ENCODE measurements around the gene STKLD1. TPM values are rescaled to one million over a fixed set of nuclear protein-coding genes. Genes with fewer than 3 reads are reported as not detected.

Gene STKLD1
- total and polyA plus RNA-seq, 2 donors (not counting 1 experiment from before 2014, with no cell fraction given), result 0.18 to 1.1 TPM

GRCh38 chr9:133429214-133429613 is 53.0 kb downstream of the STKLD1 start:
- CTCF ChIA-PET, result no interaction called here
- H2AFZ ChIP-seq (ENCODE audit: insufficient read depth, low read depth, low read length, poor library complexity, severe bottlenecking), result peak overlapping the region; percentile 73
- H3K9ac ChIP-seq (ENCODE audit: low read length), result no peak overlapping the region
- H3K27me3 ChIP-seq (replicated peaks in 1 of 4; ENCODE audit: control extremely low read depth in 1 of 4, control insufficient read depth in 3 of 4, insufficient read depth in 4 of 4, low read length in 3 of 4), result peaks cover 0 to 21% (median 5%) of the 10 kb centered on the region in 4 experiments
- H3K4me2 ChIP-seq (replicated peaks; ENCODE audit: low read depth, low read length, poor library complexity, severe bottlenecking), result peak overlapping the region; percentile 77
- H3K4me3 ChIP-seq (ENCODE audit: control extremely low read depth in 1 of 5, extremely low read depth in 1 of 5, insufficient read depth in 1 of 5, low read depth in 2 of 5, low read length in 4 of 5), result peak overlapping the region in 2 of 5 experiments; percentile 18 to 19
- Mint-ChIP-seq H3K4me3 (peak overlapping the region; percentile 83), H3K27me3 (peaks cover 14% of the 10 kb centered on the region), H3K9me3 (ENCODE audit: insufficient read depth) (no peaks in the 10 kb centered on the region), H3K27ac (no peak overlapping the region), H3K4me1 (peaks cover 13% of the 10 kb centered on the region)
- H3K27ac ChIP-seq (ENCODE audit: low read length in 2 of 2), result no peak overlapping the region
- H3K79me2 ChIP-seq (ENCODE audit: control insufficient read depth, insufficient read depth, low read length), result no peaks in the 10 kb centered on the region
- 7% methylated on average over 12 of the region's 18 CpGs for WGBS (ENCODE audit: insufficient coverage)
- peaks cover 0 to 3% (median 0%) of the 10 kb centered on the region in 3 donors for H3K9me3 ChIP-seq (ENCODE audit: control extremely low read depth in 1 of 3, control insufficient read depth in 2 of 3, insufficient read depth in 1 of 3, low read length in 2 of 3)
- DNase-seq (no peak), ATAC-seq (ENCODE audit: low read depth) (peak; percentile 14)
- H3K36me3 ChIP-seq (replicated peaks in 1 of 2; ENCODE audit: control extremely low read depth in 1 of 2, control insufficient read depth in 1 of 2, extremely low read depth in 1 of 2, insufficient read depth in 2 of 2, low read length in 1 of 2), result no peaks in the 10 kb centered on the region
- peaks cover 13 to 17% of the 10 kb centered on the region in 2 donors for H3K4me1 ChIP-seq (ENCODE audit: control insufficient read depth in 2 of 2, insufficient read depth in 2 of 2, low read length in 2 of 2)
- POLR2A ChIA-PET, result no interaction called here
- TF ChIP-seq EZH2 (IDR thresholded peaks at IDR 0.05; ENCODE audit: borderline replicate concordance, insufficient read depth, low read depth, low read length, poor library complexity, severe bottlenecking) (no peak), CTCF (IDR thresholded peaks at IDR 0.05) (no peak)
- no peaks in the 10 kb centered on the region for H4K20me1 ChIP-seq (ENCODE audit: control insufficient read depth, insufficient read depth, low read length, poor library complexity, severe bottlenecking)
- intact Hi-C loops (cut with micrococcal nuclease), result no loop called here

DNA sequence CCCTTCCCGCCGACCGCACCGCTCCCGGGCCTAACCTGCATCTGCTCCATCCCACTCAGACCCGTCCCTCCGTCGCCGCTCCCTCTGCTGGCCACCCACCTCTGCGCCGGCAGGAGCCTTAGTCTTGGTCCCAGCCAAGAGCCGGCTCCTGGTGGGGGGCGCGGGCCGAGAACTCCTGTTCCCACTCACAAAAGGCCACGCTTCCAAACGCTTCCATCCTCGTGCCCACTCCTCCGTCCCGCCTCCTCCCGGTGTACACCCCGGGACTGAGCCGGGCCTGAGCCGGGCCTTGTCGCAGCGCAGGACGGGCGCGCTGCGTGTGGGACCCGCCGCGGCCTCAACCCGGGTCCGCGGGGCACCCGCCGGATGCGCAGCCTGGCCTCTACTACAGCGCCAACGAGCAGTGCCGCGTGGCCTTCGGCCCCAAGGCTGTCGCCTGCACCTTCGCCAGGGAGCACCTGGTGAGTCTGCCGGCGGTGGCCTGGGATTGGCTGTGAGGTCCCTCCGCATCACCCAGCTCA is 53.5 kb downstream of the STKLD1 start:
- peak overlapping the region; percentile 83 for H3K4me3 Mint-ChIP-seq
- H3K4me2 ChIP-seq (replicated peaks; ENCODE audit: low read depth, low read length, poor library complexity, severe bottlenecking), result peak overlapping the region; percentile 77
- H3K4me1 Mint-ChIP-seq, result peaks cover 13% of the 10 kb centered on the region
- peaks cover 0 to 3% (median 0%) of the 10 kb centered on the region in 3 donors for H3K9me3 ChIP-seq (ENCODE audit: control extremely low read depth in 1 of 3, control insufficient read depth in 2 of 3, insufficient read depth in 1 of 3, low read length in 2 of 3)
- H3K79me2 ChIP-seq (ENCODE audit: control insufficient read depth, insufficient read depth, low read length), result no peaks in the 10 kb centered on the region
- peaks cover 13 to 17% of the 10 kb centered on the region in 2 donors for H3K4me1 ChIP-seq (ENCODE audit: control insufficient read depth in 2 of 2, insufficient read depth in 2 of 2, low read length in 2 of 2)
- H3K27ac ChIP-seq (ENCODE audit: low read length in 2 of 2), result no peak overlapping the region
- 35% methylated on average over 49 of the region's 49 CpGs for WGBS (ENCODE audit: insufficient coverage)
- no peak overlapping the region for H3K9ac ChIP-seq (ENCODE audit: low read length)
- intact Hi-C loops (cut with micrococcal nuclease), result no loop called here
- H3K27me3 ChIP-seq (replicated peaks in 1 of 4; ENCODE audit: control extremely low read depth in 1 of 4, control insufficient read depth in 3 of 4, insufficient read depth in 4 of 4, low read length in 3 of 4), result peaks cover 0 to 21% (median 5%) of the 10 kb centered on the region in 4 experiments
- no peaks in the 10 kb centered on the region for H3K36me3 ChIP-seq (replicated peaks in 1 of 2; ENCODE audit: control extremely low read depth in 1 of 2, control insufficient read depth in 1 of 2, extremely low read depth in 1 of 2, insufficient read depth in 2 of 2, low read length in 1 of 2)
- no peaks in the 10 kb centered on the region for H3K9me3 Mint-ChIP-seq (ENCODE audit: insufficient read depth)
- no peak for TF ChIP-seq EZH2 (IDR thresholded peaks at IDR 0.05; ENCODE audit: borderline replicate concordance, insufficient read depth, low read depth, low read length, poor library complexity, severe bottlenecking)
- TF ChIP-seq CTCF (IDR thresholded peaks at IDR 0.05), result no peak
- peak overlapping the region; percentile 73 for H2AFZ ChIP-seq (ENCODE audit: insufficient read depth, low read depth, low read length, poor library complexity, severe bottlenecking)
- H3K27me3 Mint-ChIP-seq, result peaks cover 14% of the 10 kb centered on the region
- H3K27ac Mint-ChIP-seq, result no peak overlapping the region
- ATAC-seq (ENCODE audit: low read depth), result peak; percentile 71
- H4K20me1 ChIP-seq (ENCODE audit: control insufficient read depth, insufficient read depth, low read length, poor library complexity, severe bottlenecking), result no peaks in the 10 kb centered on the region
- DNase-seq, result peak; percentile 64
- CTCF ChIA-PET, result interaction anchor here (1.0 kb wide), 1 partner anchor 12 kb away, joined by 3 read pairs; the partner anchor contains the start of gene REXO4
- POLR2A ChIA-PET, result no interaction called here
- H3K4me3 ChIP-seq (ENCODE audit: control extremely low read depth in 1 of 5, extremely low read depth in 1 of 5, insufficient read depth in 1 of 5, low read depth in 2 of 5, low read length in 4 of 5), result peak overlapping the region in 2 of 5 experiments; percentile 18 to 19
